NCI-H1092 treated with DMSO at 0.1 percent for 48 hours (cell line): Measurements from ENCODE around the gene MAP3K3.

ENCODE experiments used
- DNase-seq: peaks from one replicate; lab custom pipeline; 2025; lab: John Stamatoyannopoulos, UW

The MAP3K3 gene

DNA sequence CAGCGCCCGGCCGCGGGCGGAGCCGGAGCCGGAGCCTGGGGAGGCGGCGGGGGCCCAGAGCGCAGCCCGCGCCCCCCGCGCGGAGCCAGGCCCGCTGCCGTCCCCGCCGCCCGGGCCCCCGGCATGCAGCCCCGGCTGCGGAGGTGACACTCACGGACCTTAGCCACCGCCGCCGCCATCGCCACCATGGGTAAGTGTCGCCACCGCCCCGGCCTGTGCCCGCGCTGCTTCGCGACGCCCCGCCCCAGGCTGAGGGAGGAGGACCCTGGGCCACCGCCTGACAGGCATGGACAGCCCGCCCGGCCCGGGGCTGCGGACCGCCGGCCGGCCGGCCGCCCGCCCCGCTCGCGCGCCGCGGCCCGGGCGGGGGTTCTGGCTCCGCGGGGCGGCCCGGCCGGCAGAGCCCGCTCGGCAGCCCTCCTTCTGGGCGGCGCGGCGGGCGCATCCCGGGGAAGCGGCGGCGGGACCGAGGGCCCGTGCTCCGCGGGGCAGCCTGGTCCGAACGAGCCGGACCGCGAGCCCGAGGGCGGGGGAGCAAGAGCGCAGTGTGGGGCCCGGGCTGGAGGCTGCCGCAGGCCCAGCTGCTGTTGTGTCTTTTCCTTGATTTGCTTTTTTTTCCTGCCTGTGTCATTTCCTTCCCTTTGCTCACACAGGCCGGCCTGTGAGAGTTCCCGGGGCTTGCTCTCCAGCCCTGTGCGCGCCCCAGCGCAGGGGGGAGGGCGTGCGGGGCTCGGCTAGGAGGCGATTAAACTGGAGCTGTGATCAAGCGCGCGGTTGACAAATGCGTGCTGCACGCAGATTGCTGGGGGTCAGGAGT is 565 bp downstream of the MAP3K3 start:
- peak; percentile 34 for DNase-seq

GRCh38 chr17:63623786-63624530 is 1.7 kb downstream of the MAP3K3 start:
- no peak for DNase-seq

- no peak for DNase-seq
Observed at GRCh38 chr17:63624531-63624880, 2.3 kb downstream of the MAP3K3 start.

DNA sequence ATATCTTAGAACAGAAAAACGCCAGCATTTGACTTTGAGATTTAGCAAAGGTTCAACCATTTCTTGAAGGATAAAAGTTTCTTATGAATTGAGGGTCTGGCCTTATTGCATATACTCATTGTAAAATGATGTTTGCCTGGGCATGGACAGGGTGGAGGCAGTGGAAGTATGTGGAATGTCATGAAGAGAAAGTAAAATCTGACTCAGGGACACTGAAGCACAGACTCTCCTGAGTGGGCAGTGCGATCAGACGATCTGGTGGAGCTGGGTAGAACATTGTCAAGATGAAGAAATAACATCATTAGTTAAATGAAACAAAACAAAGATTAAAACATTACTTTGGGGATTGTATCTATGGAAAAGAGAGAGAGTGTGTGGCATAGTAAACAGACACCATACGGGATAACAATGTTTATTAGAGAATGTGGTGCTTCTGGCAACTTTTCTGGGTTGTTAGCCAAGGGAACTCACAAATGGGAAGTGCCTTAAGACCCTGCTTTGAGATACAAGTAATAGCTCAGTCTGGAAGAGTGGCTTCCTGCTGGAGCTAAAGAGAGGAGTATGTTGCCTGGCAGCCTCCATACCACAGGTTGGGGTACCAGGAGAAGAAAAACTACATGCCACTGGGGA is 4.4 kb downstream of the MAP3K3 start:
- DNase-seq, result no peak

- DNase-seq, result no peak
Observed at GRCh38 chr17:63629627-63630026, 7.4 kb downstream of the MAP3K3 start.

DNA sequence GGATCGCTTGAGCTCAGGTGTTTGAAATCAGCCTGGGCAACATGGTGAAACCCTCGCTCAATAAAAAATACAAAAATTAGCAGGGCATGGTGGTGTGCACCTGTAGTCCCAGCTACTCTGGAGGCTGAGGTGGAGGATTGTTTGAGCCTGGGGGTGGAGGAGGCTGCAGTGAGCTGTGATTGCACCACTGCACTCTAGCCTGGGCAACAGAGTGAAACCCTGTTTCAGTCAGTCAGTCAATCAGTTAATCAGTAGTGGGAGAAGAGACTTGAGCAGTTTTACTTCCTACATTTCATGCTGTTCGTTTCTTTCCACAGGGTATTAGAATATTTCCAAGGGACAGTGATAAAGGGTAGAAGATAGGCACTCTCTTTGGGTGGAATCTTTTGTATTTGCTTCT is 8.8 kb downstream of the MAP3K3 start:
- DNase-seq, result no peak

GRCh38 chr17:63631626-63632025 is 9.4 kb downstream of the MAP3K3 start:
- no peak for DNase-seq

DNA sequence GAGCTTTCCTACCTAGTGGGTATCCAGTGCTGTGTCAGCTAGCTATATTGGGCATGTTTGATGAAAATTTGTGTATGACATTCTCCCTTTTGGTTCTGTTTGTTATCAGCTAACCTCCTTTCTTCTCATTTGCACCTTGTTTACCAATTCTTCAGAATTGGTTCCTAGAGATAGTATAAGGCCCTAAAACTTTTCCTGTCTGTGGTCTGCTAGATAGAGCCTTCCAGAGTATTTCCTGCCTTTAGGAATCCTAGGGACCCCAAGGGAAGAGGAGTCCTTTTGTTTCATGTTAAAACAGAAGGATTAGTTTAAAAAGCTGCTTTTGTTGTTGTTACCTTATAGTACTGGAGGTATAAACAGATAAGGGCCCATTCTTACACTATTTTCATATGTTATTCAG is 11.5 kb downstream of the MAP3K3 start:
- no peak for DNase-seq

GRCh38 chr17:63634163-63634562 is 11.9 kb downstream of the MAP3K3 start:
- DNase-seq, result no peak

GRCh38 chr17:63634816-63635215 is 12.6 kb downstream of the MAP3K3 start:
- DNase-seq, result no peak

- no peak for DNase-seq
Observed at GRCh38 chr17:63635290-63635689, 13.1 kb downstream of the MAP3K3 start.

DNA sequence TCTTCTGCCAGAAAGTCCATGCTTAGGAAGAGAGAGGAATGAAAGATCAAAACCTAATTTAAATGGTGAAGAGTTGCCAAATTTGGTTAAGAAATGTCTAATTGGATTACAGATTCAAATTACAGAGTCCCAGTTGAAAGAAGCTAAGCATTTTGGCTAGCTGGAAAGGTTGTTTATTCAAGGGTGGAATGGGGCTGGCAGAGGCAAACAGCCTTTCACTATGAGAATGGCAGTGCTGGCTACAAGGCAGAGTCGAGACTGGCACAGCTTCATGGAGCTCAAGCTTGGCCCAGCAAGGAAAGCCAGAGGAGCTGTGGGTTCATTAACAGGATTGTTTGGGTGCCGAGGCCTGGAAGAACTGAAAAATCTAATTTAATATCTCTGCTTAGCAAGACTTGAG is 13.6 kb downstream of the MAP3K3 start:
- DNase-seq, result no peak

- no peak for DNase-seq
Observed at GRCh38 chr17:63639125-63639524, 16.9 kb downstream of the MAP3K3 start.

DNA sequence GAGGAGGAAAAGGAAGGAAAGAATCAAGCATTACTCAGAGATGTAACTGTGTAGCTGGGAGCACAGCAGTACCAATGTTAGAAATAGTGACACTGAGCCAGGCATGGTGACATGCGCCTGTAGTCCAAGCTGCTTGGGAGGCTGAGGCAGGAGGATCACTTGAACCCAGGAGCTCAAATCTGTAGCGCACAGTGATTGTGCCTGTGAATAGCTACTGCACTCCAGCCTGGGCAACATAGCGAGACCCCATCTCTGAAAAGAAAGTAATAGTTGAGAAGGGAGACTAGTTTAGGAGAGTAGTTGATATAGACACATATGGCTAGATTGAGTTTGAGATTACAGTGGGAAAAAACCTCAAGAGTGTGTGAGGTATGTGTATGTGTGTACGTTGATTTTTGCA is 17.8 kb downstream of the MAP3K3 start:
- DNase-seq, result no peak

DNA sequence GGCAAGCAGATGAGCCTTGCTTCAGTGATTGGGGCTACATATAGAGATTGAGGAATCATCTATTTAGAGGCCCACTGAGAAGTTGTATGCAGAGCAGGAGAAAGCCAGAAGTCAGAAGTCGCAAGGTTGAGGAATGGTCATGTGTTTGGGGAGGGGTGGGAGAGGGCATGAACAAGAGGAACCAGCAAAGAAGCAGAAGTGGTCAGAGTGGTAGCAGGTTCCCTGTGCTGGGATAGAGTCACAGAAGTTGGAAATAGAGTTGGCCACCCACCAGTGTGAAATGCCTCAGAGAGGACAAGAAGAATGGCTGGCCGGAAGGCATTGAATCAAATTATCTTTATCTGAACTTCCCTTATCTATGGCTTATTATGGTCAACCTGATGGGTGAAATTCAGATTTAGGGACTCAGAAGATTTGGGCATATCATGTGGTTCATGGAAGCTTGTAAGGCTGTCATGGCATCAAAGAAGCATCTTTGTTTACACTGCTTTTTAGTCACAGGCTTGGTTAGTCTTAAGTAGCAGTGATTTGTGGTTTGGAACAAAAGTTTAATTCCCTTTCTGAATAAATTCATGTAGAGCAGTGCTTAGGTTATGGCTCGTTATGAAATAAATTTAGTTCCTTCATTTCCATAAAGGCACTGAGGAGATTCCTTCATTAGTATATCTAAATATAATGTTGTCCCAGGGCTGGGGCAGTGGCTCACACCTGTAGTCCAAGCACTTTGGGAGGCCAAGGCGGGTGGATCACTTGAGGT is 19.7 kb downstream of the MAP3K3 start:
- no peak for DNase-seq

DNA sequence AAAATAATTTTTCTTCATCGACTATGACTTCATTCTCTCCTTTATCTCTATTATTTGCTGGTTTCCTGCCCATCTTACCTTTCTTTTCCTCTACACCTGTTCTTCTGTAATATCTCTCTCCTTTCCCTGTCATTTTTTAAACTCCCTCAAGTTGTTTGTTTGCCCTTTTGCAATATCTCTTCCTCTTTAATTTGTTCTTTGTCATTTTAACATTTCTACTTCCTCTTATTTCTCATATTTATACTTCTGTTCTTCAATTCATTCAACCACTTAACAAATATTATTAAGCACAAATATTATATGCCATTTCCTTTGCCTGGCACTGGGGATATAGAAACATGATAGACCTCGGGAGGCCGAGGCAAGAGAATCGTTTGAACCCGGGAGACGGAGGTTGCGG is 22.6 kb downstream of the MAP3K3 start:
- no peak for DNase-seq

DNA sequence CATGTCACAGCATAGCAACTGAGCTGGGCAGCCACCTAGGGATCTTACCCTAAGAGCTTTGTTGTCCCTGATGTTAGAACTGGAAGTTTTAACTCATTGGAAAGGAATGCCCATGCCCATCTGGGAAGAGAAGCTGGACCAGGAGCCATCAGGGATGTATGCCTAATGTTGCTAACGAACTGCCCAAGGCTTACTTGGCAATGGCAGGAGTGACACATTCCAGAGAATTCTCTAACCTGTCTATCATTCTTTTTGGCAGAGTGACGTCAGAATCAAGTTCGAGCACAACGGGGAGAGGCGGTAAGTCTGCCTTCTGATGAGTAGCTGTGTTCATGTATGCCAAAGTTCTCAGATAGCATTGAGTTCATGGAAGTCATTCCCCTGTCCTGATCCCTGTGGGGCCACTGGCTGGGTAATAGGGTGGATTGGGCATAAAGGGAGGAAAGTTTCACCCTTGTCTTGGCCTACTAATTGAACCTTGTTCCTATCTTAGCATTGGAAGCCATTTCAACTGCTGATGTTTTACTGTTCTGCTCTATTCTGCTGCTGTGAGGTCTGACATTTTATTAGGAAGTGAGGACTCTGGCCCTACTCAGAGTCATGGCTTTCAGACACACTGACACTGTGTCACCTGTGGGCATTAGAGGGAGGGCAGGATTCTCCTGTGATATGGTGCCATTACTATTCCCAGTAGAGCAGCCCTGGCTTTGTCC is 23.7 kb downstream of the MAP3K3 start:
- DNase-seq, result no peak

- DNase-seq, result no peak
Observed at GRCh38 chr17:63646488-63646806, 24.2 kb downstream of the MAP3K3 start.

DNA sequence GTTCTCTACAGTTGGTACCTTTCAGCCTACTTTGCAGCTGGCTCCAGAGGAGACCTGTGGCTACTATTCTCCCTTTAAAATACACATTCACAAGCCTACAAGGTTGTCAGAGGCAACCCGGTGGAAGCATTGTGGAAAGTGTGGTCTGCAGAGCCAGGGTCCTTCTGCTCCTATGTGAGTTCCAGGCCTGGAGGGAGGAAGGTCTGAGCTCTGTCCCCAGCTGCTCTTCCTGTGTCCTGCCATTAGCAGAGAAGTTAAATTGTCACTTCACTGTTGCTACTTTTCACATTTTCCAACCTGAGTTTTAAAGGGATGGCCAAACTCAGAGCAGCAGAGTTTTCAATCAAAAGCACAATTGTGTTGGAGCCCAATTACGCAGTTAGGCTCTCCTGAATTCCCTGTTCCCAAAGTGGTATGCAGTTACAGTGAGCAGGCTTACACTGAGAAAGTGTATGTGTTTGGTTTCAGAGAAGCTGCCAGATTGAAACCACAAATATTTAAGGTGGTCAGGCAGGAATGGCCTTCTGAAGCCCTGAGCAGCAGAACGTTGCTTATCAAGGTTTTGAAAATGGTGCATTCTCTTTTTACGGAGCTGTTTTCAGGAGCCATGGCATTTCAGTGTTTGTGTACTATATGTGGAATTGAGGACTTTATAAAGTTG is 25.0 kb downstream of the MAP3K3 start:
- DNase-seq, result no peak

GRCh38 chr17:63647936-63648335 is 25.7 kb downstream of the MAP3K3 start:
- DNase-seq, result no peak

GRCh38 chr17:63649813-63650212 is 27.6 kb downstream of the MAP3K3 start:
- DNase-seq, result no peak
